BLaER1 treated with 17β-estradiol and CSF1 and Interleukin-3, amounts not matched to agents 10 nM and 100 nM (cell line): ENCODE results near the gene RBM45.

Experiments
- H3K27ac ChIP-seq, 11 experiments: shearing (Covaris generic); formaldehyde crosslinking; 2 replicates each; pipeline ENCODE4 v1.8.1; 2022
- H3K27me3 ChIP-seq, 11 experiments: shearing (Covaris generic); formaldehyde crosslinking; 2 replicates each; pipeline ENCODE4 v1.8.1; 2022
- H3K36me3 ChIP-seq, 11 experiments: shearing (Covaris generic); formaldehyde crosslinking; 2 replicates each; pipeline ENCODE4 v1.8.1; 2022
- H3K4me1 ChIP-seq, 10 experiments: shearing (Covaris generic); formaldehyde crosslinking; 2 replicates each; pipeline ENCODE4 v1.8.1; 2022
- H3K4me2 ChIP-seq, 11 experiments: shearing (Covaris generic); formaldehyde crosslinking; 2 replicates each; pipeline ENCODE4 v1.8.1; 2022
- H3K4me3 ChIP-seq, 10 experiments: shearing (Covaris generic); formaldehyde crosslinking; 2 replicates each; pipeline ENCODE4 v1.8.1; 2022
- H3K9ac ChIP-seq, 11 experiments: shearing (Covaris generic); formaldehyde crosslinking; 2 replicates each; pipeline ENCODE4 v1.8.1; 2022
- H3K9me3 ChIP-seq, 11 experiments: shearing (Covaris generic); formaldehyde crosslinking; replicated peaks in 1 of 11; 2 replicates each; pipeline ENCODE4 v1.8.1; 2022
- H4K20me1 ChIP-seq, 11 experiments: shearing (Covaris generic); formaldehyde crosslinking; 2 replicates each; pipeline ENCODE4 v1.8.1; 2022
- Cebpa-rat ChIP-seq, 11 experiments: shearing (Covaris generic); IDR thresholded peaks; 2 replicates each; pipeline ENCODE4 v1.8.1; 2022

RBM45 gene

DNA sequence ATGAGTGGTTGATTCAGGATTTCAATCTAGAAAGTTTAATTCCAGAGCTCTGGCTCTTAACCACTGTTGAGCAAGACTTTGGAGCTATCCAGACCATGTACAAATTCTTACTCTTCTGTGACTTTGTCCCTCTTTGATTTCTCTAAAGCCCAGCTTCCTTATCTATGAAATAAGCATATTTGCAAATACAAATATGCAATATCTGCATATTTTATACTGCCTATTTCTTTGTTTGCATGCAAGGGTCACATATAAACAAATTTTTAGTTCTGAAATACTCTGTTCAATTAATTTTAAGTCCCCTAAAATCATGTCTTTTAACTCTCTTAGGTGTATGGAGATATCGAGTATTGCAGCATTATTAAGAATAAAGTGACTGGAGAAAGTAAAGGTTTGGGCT lies 5.5 kb downstream of the RBM45 start:
- H3K4me2 ChIP-seq = no peak overlapping the region
- H3K27ac ChIP-seq = no peak overlapping the region
- H3K36me3 ChIP-seq = peaks cover 18 to 68% (median 45%) of the 10 kb centered on the region in 11 experiments
- no peak for TF ChIP-seq Cebpa-rat (IDR thresholded peaks at IDR 0.05)
- H4K20me1 ChIP-seq = peaks cover 0 to 3% (median 0%) of the 10 kb centered on the region in 11 experiments; a peak in 2 of 22 replicates
- no peaks in the 10 kb centered on the region for H3K27me3 ChIP-seq
- H3K9me3 ChIP-seq = no peaks in the 10 kb centered on the region
- no peak overlapping the region for H3K4me3 ChIP-seq
- no peak overlapping the region for H3K9ac ChIP-seq
- peaks cover 9 to 26% (median 16%) of the 10 kb centered on the region in 10 experiments for H3K4me1 ChIP-seq

DNA sequence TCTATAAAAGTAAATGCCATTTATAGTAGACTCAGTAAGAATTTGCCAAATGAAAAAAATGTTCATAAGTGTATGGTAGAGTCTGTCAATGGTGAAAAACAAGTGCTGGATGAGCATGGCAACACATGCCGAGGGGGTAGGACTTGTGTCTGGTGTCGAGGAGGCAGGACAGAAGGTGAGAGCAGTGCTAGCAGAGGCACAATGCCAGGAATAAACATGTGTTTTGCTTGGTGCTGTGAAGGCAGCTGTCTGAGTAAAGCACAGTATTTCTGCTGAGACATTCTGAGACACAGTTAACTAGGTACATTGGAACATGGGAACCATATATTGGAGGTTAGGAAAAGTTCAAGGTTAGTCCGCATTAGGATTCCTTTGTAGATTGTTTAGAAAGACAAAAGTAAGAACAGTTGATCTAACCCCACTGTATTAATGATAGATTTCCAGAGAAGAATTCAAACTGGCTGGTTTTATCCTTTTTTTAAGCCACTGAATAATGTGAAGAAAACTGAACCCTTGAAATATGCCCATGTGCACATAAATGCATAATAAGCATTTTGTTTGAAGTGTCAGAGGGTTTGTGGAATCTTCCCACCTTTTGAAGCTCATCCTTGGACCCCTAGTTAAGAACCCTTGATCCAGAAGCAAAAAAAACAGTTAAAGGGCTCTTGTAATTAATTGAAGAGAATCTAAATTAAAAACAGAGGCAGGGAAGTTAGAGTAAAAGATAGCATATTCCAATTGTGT lies 7.1 kb downstream of the RBM45 start:
- Histone ChIP-seq H3K9ac (no peak overlapping the region), H3K4me3 (no peak overlapping the region), H3K4me2 (no peak overlapping the region), H3K27me3 (no peaks in the 10 kb centered on the region), H3K27ac (no peak overlapping the region), H3K36me3 (peaks cover 29 to 84% (median 60%) of the 10 kb centered on the region in 11 experiments), H3K9me3 (no peaks in the 10 kb centered on the region), H4K20me1 (peaks cover 0 to 3% (median 0%) of the 10 kb centered on the region in 11 experiments; a peak in 2 of 22 replicates), H3K4me1 (peaks cover 0 to 12% (median 2%) of the 10 kb centered on the region in 10 experiments; a peak in 8 of 20 replicates)
- TF ChIP-seq Cebpa-rat (IDR thresholded peaks at IDR 0.05) = no peak

DNA sequence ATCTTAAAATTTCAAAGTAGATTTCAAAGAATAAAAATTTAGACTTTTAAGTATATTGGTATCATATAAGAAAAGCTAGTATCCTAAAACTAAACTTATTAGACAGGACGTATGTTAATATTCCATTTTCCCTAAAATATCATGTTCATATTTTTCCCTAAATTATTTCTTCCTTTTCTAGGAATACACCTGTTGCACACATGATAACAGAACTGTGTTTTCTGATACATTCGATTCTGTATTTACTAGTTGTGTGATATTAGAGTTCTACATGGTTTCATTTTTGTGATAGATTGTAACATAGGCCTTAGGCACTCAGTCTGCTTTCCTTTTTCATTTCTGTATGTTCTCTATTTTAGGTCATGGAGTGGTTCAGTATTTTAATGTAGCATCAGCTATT lies 10.9 kb downstream of the RBM45 start:
- no peaks in the 10 kb centered on the region for H3K4me1 ChIP-seq
- no peak overlapping the region for H3K4me2 ChIP-seq
- no peak overlapping the region for H3K27ac ChIP-seq
- no peak overlapping the region for H3K9ac ChIP-seq
- H4K20me1 ChIP-seq = peaks cover 0 to 3% (median 0%) of the 10 kb centered on the region in 11 experiments; a peak in 1 of 22 replicates
- no peak overlapping the region for H3K4me3 ChIP-seq
- no peaks in the 10 kb centered on the region for H3K9me3 ChIP-seq
- no peaks in the 10 kb centered on the region for H3K27me3 ChIP-seq
- no peak for TF ChIP-seq Cebpa-rat (IDR thresholded peaks at IDR 0.05)
- peaks cover 55 to 94% (median 73%) of the 10 kb centered on the region in 11 experiments for H3K36me3 ChIP-seq

DNA sequence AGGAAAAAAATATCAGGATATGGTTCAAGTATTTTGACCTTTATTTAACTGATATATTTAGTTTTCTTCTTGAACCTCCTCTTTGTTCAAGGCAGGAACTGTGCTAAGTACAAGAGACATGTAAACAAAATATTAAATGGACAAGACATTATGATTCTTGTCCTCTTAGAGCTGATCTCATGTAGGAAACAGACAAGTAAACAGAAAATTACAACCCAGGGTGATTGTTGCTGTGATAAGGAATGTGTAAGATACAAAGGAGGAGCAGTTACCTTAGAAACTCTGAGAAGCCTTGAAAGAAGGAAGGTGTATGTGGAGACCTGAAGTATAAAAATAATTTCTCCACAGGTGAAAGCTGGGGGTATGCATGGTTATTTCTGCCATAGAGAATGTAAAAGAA lies 12.9 kb downstream of the RBM45 start:
- Histone ChIP-seq H3K27me3 (no peaks in the 10 kb centered on the region), H3K4me3 (no peak overlapping the region), H3K36me3 (peaks cover 57 to 99% (median 82%) of the 10 kb centered on the region in 11 experiments), H4K20me1 (no peaks in the 10 kb centered on the region), H3K4me2 (no peak overlapping the region), H3K9ac (no peak overlapping the region), H3K9me3 (no peaks in the 10 kb centered on the region), H3K4me1 (no peaks in the 10 kb centered on the region), H3K27ac (no peak overlapping the region)
- TF ChIP-seq Cebpa-rat (IDR thresholded peaks at IDR 0.05) = no peak

DNA sequence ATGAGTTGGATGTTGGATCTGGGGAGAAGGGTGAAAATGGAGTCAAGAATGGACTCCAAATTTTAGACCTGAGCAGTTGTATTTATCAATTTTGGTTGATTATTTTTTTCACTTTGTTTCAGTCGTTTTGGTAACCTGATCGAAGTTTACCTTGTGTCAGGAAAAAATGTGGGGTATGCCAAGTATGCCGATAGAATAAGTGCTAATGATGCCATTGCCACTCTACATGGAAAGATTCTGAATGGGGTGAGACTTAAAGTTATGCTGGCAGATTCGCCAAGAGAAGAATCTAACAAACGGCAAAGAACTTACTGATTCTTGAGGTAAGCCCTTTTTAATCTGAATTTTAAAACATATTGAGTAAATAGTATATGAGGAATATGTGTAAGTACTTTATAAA lies 13.6 kb downstream of the RBM45 start:
- Histone ChIP-seq H3K9ac (no peak overlapping the region), H3K27ac (no peak overlapping the region), H3K9me3 (no peaks in the 10 kb centered on the region), H3K4me1 (no peaks in the 10 kb centered on the region), H3K4me3 (no peak overlapping the region), H3K36me3 (peaks cover 52 to 100% (median 80%) of the 10 kb centered on the region in 11 experiments), H3K4me2 (no peak overlapping the region), H4K20me1 (no peaks in the 10 kb centered on the region), H3K27me3 (no peaks in the 10 kb centered on the region)
- no peak for TF ChIP-seq Cebpa-rat (IDR thresholded peaks at IDR 0.05)

DNA sequence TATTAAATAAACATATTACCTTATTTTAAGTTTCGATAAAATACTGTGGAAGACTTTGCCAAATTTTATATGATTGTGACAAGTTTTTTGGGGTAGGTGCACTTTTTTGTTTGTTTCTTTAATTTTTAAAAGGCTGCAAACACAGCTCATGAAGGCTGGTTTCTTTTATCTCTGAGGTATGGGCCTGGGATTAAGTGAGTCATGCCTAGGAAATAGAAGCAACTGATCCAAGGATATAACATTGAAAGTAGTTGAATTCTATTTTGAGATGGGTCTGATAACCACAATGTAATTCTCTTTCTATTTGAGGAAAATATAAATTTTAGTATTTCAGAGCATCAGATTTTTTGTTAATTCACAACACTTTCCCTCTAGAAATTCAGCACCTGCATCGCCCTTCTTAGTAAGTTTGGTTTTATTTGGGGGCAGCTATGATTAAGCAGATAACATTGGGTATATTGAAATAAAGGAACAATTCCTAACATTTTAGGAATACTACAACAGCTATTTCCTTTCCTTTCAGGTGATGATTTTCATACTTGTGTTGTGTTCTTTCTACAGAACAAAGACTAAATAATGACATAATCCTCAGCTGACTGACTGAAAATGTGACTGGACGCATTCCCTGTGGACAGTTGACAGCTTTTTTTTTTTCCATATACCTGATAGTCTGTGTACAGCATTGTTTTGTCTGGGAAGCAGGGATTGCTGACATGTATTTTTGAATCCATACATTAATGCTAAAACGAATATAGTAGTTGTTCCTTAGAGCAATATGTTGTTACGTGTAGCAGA lies 16.8 kb downstream of the RBM45 start:
- no peak overlapping the region for H3K27ac ChIP-seq
- no peaks in the 10 kb centered on the region for H3K27me3 ChIP-seq
- peaks cover 31 to 82% (median 52%) of the 10 kb centered on the region in 11 experiments for H3K36me3 ChIP-seq
- H3K4me1 ChIP-seq = peaks cover 0 to 5% (median 0%) of the 10 kb centered on the region in 10 experiments; a peak in 1 of 20 replicates
- no peak for TF ChIP-seq Cebpa-rat (IDR thresholded peaks at IDR 0.05)
- H3K4me3 ChIP-seq = no peak overlapping the region
- no peaks in the 10 kb centered on the region for H4K20me1 ChIP-seq
- no peak overlapping the region for H3K4me2 ChIP-seq
- no peak overlapping the region for H3K9ac ChIP-seq
- no peaks in the 10 kb centered on the region for H3K9me3 ChIP-seq

DNA sequence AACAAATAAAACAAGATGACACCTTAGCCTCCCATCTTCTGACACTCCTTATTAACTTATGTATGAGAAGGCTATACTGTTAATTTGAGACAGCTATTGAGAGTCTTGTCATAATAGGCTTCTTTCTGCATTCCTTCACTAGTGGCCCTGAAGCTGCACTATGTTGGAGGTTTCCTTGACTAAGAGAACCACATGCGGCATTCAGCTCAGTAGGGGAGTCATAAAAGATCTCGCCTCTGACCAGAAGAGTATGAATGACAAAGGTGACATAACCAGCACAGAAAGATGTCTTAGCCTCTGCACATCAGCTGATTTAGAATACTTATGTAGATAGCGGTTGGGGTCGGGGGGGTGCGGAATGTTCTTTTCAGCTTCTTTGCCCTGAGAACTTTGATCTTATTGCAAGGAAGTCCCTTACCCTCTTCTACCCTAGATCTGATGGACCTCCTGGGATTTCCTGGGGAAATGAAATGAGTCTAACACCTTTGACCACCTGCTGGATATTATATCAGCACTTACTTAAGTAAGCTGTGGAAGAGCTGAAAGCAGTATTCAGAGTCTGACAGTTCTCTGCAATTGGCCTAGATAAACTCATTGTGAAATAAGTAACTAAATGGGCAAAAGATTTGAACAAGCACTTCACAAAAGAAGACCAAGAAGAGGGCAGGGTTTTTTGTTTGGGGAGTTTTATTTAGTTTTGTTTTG lies 24.2 kb downstream of the RBM45 start:
- H3K27me3 ChIP-seq = no peaks in the 10 kb centered on the region
- TF ChIP-seq Cebpa-rat (IDR thresholded peaks at IDR 0.05) = no peak
- H3K27ac ChIP-seq = no peak overlapping the region
- H3K9ac ChIP-seq = no peak overlapping the region
- H3K4me1 ChIP-seq = peaks cover 0 to 5% (median 0%) of the 10 kb centered on the region in 10 experiments; a peak in 1 of 20 replicates
- no peak overlapping the region for H3K4me2 ChIP-seq
- H4K20me1 ChIP-seq = no peaks in the 10 kb centered on the region
- peaks cover 0 to 34% (median 11%) of the 10 kb centered on the region in 11 experiments; a peak in 13 of 22 replicates for H3K36me3 ChIP-seq
- no peak overlapping the region for H3K4me3 ChIP-seq
- H3K9me3 ChIP-seq = no peaks in the 10 kb centered on the region

DNA sequence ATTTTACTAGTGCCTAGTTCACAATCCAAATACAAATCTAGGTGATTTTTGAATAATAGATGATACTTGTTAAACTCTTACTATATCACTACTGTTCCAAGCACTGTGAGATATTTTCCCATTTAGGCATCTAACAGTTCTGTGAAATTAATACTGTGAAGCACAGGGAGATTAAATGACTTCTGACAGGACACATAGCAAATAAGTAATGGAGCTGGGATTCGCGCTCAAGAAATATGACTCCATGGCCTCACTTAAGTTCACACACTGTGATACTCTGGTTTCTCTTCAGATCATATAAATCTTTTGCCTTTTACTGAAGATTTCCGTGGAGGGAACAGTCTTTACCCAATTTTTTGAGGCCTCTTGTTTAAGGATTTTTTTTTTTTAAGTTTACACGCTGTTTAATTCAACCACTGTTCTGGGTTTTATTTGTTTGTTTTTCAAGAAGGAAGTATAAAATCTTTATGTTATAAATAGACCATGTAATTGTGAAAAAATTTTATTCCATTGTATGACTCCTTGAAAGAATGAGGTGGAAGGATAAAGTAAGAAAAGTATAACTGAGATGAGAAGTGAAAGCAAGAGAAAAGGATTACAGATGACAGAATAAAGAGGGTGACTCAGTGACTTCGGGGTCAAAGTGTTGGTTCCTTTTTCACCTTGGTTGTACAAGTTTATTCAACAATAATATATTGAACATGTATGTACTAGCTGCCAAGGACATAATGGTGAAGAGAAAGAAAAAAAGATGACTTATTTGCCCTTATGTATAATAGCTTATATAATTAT lies 30.2 kb downstream of the RBM45 start:
- Histone ChIP-seq H3K27me3 (no peaks in the 10 kb centered on the region), H4K20me1 (no peaks in the 10 kb centered on the region), H3K27ac (no peak overlapping the region), H3K36me3 (no peaks in the 10 kb centered on the region), H3K4me3 (no peak overlapping the region), H3K4me1 (peaks cover 0 to 9% (median 0%) of the 10 kb centered on the region in 10 experiments; a peak in 1 of 20 replicates), H3K4me2 (no peak overlapping the region; a peak in 1 of 22 replicates), H3K9me3 (no peaks in the 10 kb centered on the region), H3K9ac (no peak overlapping the region)
- no peak for TF ChIP-seq Cebpa-rat (IDR thresholded peaks at IDR 0.05)
